ENCODE data around the gene NKX3-2. TPM values are rescaled to one million over a fixed set of nuclear protein-coding genes. Genes with fewer than 3 reads are reported as not detected.

Gene NKX3-2
- total RNA-seq, 4 donors from 2014 or later, result 0.54 to 1.3 TPM; not detected in 2

DNA sequence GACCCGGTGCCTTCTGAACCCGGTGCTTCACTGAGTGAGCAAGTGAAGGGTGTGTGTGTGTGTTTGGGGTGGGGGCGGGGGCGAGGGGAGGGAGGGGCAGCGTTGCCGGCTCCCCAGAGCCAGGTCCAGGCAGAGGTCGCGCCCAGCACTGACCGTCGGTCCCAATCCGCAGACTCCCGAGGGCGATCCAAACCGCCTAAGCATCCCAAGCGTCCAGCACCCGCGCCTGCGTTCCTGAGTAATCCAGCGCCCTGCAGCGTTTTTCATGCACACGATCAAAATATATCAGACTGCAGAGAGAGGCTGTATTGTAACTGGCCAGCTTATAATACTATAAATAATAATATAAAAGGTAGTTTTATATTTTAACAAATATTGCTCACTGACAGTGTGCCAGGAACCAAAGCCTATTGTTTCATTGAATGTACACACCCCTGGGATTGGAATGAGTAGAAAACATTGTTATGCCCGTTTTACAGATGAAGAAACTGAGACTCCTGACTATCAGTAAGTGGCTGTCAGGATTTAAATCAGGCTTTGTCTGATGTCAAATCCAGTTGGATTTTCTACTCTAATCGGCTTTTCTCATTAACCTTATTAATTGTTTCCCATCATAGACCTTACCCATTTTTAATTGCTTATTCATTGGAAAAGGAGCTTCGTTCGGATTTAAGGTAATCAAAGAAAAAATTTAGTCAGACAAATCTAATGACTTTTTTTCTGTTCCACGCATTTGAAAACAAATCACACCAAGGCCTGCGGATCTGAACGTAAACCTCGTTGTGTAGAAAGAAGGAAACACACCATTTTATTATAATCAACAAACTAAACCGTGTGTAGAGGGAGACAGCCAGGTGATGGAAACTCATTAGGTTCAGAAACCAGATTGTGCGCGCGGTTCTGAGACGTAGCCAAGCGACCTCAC lies 4.0 kb upstream of the NKX3-2 start:
- Histone ChIP-seq H3K36me3 (no peaks in the 10 kb centered on the region), H3K27ac (no peak overlapping the region), H3K9me3 (peaks cover 0 to 8% (median 0%) of the 10 kb centered on the region in 4 donors), H3K4me1 (peaks cover 0 to 42% (median 27%) of the 10 kb centered on the region in 4 donors), H3K4me3 (peak overlapping the region; percentile 29 to 56 (median 55)), H3K27me3 (peaks cover 4 to 45% of the 10 kb centered on the region in 2 donors)
- TF ChIP-seq POLR2A (IDR thresholded peaks at IDR 0.05), result no peak
- TF ChIP-seq, protein P1, sequence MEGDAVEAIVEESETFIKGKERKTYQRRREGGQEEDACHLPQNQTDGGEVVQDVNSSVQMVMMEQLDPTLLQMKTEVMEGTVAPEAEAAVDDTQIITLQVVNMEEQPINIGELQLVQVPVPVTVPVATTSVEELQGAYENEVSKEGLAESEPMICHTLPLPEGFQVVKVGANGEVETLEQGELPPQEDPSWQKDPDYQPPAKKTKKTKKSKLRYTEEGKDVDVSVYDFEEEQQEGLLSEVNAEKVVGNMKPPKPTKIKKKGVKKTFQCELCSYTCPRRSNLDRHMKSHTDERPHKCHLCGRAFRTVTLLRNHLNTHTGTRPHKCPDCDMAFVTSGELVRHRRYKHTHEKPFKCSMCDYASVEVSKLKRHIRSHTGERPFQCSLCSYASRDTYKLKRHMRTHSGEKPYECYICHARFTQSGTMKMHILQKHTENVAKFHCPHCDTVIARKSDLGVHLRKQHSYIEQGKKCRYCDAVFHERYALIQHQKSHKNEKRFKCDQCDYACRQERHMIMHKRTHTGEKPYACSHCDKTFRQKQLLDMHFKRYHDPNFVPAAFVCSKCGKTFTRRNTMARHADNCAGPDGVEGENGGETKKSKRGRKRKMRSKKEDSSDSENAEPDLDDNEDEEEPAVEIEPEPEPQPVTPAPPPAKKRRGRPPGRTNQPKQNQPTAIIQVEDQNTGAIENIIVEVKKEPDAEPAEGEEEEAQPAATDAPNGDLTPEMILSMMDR (IDR thresholded peaks at IDR 0.05), result no peak
- DNase-seq, result no peak

DNA sequence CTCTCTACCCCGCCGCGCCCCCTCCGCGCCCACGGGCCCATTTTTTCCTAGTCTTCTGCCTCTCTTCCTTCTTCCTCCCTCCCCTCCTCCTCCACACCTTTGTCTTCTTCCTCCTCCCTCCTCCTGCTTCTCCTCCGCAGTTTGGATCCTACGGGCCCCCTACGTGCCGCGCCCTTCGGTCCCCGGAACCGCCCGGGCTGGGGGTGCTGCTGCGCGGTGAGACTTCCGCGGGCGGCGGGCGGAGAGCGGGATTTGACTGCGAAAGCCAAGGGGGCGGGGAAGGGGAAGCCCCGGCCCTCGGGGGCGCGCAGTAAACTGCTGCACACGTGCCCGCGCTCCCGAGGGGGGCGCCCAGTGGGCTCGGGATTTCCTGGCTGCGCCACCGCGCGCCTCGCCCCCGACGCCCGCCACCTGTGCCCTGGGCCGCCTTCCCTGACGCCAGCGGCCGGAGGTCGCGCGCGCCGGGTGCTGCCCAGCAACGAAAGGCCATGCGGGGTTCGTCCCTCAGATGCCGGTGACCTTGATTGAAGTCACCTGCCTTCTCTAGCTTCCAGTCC lies 3.3 kb upstream of the NKX3-2 start:
- TF ChIP-seq, protein P1 (IDR thresholded peaks at IDR 0.05), result no peak
- no peak for TF ChIP-seq POLR2A (IDR thresholded peaks at IDR 0.05)
- Histone ChIP-seq H3K9me3 (peaks cover 0 to 8% (median 0%) of the 10 kb centered on the region in 4 donors), H3K27me3 (peaks cover 4 to 53% of the 10 kb centered on the region in 2 donors), H3K36me3 (no peaks in the 10 kb centered on the region), H3K27ac (no peak overlapping the region), H3K4me1 (peaks cover 0 to 47% (median 27%) of the 10 kb centered on the region in 4 donors), H3K4me3 (peak overlapping the region; percentile 29 to 56 (median 55))
- DNase-seq, result no peak

DNA sequence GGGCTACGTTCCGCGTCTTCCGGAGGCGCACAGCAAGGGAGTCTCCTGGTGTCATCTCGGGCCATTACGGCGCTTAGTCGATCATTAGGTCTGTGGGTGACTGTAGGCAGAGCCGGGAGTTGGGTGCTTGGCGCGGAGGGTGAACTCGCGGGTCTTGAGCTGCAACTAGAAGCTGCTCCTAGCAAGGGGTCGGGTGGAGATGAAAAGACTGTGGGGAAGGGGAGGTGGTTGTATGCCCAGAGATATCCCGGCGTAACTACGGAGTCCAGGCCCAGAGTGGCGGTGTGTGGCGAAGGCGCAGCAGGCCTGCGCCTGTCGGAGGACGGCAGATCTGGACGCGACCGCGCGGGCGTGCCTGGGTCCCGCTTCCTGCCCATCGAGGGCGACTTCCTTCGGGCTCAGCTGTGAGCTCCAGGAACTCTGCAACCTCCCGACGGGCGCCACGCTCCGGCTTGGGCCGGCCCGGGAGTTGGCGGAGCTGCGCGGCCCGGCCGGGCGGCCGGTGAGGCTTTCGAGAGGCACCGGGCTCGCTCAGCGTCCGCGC lies 2.7 kb upstream of the NKX3-2 start:
- TF ChIP-seq POLR2A (IDR thresholded peaks at IDR 0.05), result no peak
- TF ChIP-seq, protein P1 (IDR thresholded peaks at IDR 0.05), result no peak
- Histone ChIP-seq H3K4me1 (peaks cover 0 to 52% (median 30%) of the 10 kb centered on the region in 4 donors), H3K4me3 (peak overlapping the region; percentile 29 to 56 (median 55)), H3K9me3 (peaks cover 0 to 8% (median 0%) of the 10 kb centered on the region in 4 donors), H3K27ac (no peak overlapping the region), H3K27me3 (peaks cover 4 to 58% of the 10 kb centered on the region in 2 donors), H3K36me3 (no peaks in the 10 kb centered on the region)
- peak in 1 of 3 donors; percentile 53 for DNase-seq

DNA sequence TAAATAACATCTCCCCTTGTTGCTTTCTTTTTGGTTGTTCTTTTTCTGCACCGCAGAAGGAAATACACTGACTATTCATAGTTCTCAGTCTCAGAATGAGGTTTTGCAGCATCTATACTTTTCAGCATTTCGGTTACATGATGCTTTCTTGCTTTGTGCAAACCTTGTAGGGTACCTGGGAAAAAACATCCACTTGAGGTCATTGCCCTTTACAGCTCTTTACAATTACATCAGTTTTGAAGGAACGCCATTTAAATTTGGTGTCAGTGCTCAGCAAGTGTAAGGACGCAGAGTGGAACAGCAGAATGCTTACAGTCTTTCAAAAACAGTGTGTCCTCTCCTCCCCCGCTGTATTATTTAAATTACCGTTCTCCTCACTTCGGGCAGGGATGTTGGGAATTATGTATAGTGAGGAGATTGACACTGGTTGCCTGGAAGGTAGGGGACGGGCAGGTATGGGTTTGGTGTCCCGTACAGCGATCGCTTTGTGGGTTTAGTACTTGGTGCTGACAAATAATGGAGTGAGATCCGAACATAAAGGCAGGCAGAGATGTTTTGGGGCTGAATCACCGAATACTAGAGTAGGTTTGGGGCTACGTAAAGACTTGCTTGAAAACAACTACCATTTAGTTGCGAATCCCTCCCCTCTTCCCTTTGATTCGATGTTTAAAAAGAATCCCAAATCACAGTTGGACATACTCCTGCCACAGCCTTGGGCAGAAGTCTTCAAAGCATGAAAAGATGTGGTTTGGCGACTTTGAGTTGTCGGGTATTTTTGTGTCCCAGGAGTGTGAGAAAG lies 2.0 kb upstream of the NKX3-2 start:
- H3K4me1 ChIP-seq, result peaks cover 0 to 57% (median 32%) of the 10 kb centered on the region in 4 donors
- H3K36me3 ChIP-seq, result no peaks in the 10 kb centered on the region
- H3K9me3 ChIP-seq, result peaks cover 0 to 8% (median 0%) of the 10 kb centered on the region in 4 donors
- DNase-seq, result no peak
- H3K4me3 ChIP-seq, result peak overlapping the region in 1 of 4 donors; percentile 54
- no peak for TF ChIP-seq POLR2A (IDR thresholded peaks at IDR 0.05)
- TF ChIP-seq, protein P1 (IDR thresholded peaks at IDR 0.05), result no peak
- peaks cover 4 to 58% of the 10 kb centered on the region in 2 donors for H3K27me3 ChIP-seq
- no peak overlapping the region for H3K27ac ChIP-seq

DNA sequence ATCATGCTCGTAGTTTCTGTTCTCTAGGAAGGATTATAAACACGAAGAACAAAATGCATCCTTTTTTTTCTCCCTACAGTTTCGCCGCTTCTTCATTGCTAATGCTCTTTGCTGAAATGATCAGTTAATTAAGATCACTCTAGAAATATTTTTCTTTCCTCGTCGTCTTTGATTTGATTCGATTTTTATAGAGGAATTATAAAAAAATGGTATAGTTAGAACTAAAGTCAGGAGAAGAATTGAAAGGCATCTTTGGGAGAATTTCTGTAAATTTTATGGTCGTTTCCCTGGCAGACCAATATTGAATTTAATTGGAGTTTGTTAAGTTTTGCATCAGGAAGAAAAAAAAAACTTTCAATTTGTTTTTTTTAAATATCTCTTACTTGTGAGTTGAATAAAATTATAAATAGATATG lies 1.1 kb upstream of the NKX3-2 start:
- Histone ChIP-seq H3K9me3 (peaks cover 0 to 8% (median 0%) of the 10 kb centered on the region in 4 donors), H3K4me3 (peak overlapping the region in 1 of 4 donors; percentile 59), H3K4me1 (peaks cover 0 to 57% (median 32%) of the 10 kb centered on the region in 4 donors), H3K27ac (no peak overlapping the region), H3K27me3 (peaks cover 4 to 65% of the 10 kb centered on the region in 2 donors), H3K36me3 (no peaks in the 10 kb centered on the region)
- DNase-seq, result no peak
- TF ChIP-seq, protein P1 (IDR thresholded peaks at IDR 0.05), result no peak
- no peak for TF ChIP-seq POLR2A (IDR thresholded peaks at IDR 0.05)
